HG03521 (cell line): ENCODE measurements around the gene PHF20.
"Not testable (repeated sequence)": the region's sequence is repeated elsewhere in the genome, so short reads cannot be mapped to it uniquely, and the experiment has no call there.

ENCODE experiments used
- ATAC-seq: cut with Tn5 transposase; IDR thresholded peaks from one replicate; pipeline ENCODE4 v1.9.1; 2021; ENCODE audit warnings: mild to moderate bottlenecking, moderate library complexity; ENCODE audit not compliant: unreplicated experiment

Gene PHF20

GRCh38 chr20:35771689-35772562 is at the start of gene PHF20:
Gene PHF20 (plus strand): TSS chr20:35772015. CDS start chr20:35801523, 29,508 bp downstream.
- ATAC-seq, result peak; percentile 79

DNA sequence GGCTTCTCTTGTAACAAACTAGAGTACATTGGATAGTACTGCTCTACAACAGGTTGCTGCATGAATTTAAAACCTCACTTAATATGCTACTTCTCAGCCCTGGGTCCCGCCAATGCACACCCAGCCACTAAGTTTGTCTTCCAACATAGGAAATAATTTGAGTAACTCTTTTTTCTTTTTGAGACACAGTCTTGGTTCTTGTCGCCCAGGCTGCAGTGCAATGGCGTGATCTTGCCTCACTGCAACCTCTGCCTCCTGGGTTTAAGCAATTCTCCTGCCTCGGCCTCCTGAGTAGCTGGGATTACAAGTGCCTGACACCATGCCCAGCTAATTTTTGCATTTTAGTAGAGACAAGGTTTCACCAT is 48.6 kb upstream of the PHF20 start:
- not testable (repeated sequence) for ATAC-seq

- not testable (repeated sequence) for ATAC-seq
Observed at GRCh38 chr20:35723652-35724320, 48.0 kb upstream of the PHF20 start.

DNA sequence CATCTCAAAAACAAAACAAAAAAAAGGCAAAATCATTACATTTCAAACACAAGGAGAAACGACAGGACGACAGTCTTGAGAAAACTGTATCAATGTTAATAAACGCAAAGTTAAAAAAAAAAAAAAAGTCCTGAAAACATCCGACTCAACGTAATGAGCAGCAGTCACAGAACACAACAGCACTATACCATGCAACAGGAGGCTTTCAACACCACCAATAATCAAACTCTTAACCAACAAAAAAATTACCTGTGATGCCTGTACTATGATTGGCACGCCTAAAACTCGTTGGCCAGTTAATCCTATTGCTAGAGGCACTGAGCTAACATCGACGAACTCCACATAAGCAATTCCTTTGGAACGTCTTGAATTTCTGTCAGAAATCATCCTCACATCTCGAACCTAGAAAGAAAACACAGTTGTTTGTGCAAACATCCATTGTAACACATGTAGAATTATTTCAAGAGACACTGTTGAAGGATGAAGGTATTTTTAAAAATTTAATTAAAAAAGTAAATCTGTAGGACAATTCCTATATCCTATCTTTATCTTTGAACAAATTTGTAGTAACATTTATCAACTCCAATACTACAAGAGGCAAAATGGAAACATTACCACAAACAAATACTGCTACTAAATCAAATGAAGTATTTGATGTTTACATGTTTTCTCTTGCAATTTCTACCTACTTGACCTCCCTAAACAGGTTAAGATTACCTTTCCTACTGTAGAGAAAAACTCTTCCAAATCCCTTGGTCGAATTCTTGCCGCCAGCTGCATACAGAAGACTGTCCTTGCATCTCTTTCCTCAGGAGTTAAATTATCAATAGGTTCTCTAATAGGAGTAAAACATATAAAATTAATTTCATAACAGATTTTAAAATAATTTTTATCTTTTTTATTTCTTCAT is 47.2 kb upstream of the PHF20 start:
- no peak for ATAC-seq

GRCh38 chr20:35726842-35727711 is 44.7 kb upstream of the PHF20 start:
- no peak for ATAC-seq

GRCh38 chr20:35729283-35729807 is 42.5 kb upstream of the PHF20 start:
- no peak for ATAC-seq

DNA sequence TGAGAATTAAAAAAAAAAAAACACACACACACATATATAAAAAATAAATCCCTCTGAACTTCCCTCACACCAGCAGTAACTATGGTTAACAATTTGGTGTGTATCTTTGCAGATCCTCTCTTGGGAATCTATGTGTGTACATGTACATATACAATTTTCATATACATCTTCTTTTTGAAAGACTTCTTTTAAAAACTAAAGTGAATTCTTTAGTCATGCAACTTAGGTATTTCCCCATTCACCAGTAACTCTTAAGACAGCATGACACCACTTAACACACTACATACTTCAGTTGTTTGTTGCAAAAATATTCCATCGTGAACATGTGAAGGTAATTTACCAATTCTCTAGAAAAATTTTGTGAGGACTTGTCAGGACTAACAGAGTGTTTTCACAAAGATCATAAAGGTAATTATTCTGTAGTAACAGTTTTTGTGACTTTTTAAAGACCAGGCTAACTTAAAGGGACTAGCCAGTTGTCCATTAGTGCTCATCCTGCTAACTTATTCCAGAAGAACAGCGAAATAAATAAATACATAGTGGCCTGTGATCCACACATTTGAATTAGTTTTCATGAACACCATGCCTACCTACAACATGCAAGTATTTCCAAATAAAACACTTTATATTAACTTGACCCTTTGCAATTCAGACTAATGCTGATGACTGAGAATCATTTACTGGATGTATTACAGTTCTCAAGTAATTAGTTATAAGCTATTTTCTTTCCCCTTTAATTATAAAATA is 41.8 kb upstream of the PHF20 start:
- ATAC-seq, result no peak

- ATAC-seq, result no peak
Observed at GRCh38 chr20:35730583-35731468, 41.0 kb upstream of the PHF20 start.

DNA sequence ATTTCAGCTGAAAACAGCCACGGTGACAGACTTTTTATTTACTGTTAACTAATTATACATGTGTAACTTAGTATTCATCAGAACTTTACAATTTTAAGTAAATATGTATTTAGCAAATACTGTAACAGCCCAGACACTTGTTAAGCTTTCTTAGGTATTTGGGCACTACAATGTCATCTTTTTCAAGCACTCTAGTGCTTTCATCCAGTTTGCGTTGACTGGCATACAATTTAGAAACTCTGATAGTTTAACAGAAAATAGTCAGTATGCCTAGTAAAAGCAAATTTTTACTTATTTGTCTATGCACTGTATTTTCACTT is 40.4 kb upstream of the PHF20 start:
- no peak for ATAC-seq

GRCh38 chr20:35731862-35732643 is 39.8 kb upstream of the PHF20 start:
- no peak for ATAC-seq

DNA sequence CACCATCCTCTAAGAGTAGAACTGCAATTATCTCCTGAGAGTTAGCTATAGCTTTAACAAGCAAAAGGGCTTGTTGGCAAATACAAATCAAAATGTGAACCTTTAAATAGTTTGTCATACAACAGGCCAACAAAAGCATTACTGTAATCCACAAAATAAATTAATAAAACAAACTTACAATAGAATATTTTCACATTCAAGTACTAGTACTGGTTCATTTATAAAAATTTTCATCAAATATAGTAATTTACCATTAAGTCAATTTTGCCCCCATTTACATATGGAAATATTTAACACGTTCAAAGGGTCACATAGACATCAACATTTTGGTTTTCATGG is 39.2 kb upstream of the PHF20 start:
- ATAC-seq, result no peak

DNA sequence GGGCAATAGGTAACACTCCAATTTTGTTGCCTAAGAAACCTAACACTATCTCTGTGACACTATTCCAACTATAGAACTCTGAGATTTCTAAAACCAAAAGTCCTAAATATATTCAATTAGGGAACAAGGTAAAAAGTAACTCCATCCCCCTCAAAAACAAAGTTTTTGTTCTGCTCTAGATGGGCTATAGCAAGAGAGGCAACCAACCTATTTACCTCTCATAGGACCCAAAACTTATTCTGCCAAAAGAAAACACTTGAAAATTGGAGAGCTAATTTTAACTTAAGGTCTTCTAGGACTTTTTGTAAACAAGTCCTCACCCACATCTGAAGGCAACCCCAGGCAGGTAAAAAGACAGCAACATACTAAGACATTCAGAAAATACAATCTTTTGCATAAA is 37.4 kb upstream of the PHF20 start:
- ATAC-seq, result no peak

GRCh38 chr20:35734777-35735649 is 36.8 kb upstream of the PHF20 start:
- no peak for ATAC-seq

GRCh38 chr20:35735826-35736470 is 35.9 kb upstream of the PHF20 start:
- no peak for ATAC-seq

GRCh38 chr20:35737865-35738333 is 33.9 kb upstream of the PHF20 start:
- no peak for ATAC-seq
